Umbilical cord (tissue), 2 donors: ENCODE data around the gene KRT38. TPM values are rescaled to one million over a fixed set of nuclear protein-coding genes. Genes with fewer than 3 reads are reported as not detected.
A peak's percentile ranks its signal among the peaks of the same experiment; 100 is the strongest.

Source experiments
- DNase-seq: peaks from one replicate; pipeline ENCODE4 v3.0.0-alpha.2; 2015; ENCODE audit warnings: low spot score
- total RNA-seq: library from RNA; depleted of rRNA; stranded (reverse); fragments of >200 nt; gene quantifications from one replicate; pipeline ENCODE4 v1.2.3, GENCODE V29; 2014; ENCODE audit warnings: low replicate concordance; ENCODE audit not compliant: insufficient read depth

KRT38 gene
- total RNA-seq, 1 donor from 2014 or later = 0.48 TPM

DNA sequence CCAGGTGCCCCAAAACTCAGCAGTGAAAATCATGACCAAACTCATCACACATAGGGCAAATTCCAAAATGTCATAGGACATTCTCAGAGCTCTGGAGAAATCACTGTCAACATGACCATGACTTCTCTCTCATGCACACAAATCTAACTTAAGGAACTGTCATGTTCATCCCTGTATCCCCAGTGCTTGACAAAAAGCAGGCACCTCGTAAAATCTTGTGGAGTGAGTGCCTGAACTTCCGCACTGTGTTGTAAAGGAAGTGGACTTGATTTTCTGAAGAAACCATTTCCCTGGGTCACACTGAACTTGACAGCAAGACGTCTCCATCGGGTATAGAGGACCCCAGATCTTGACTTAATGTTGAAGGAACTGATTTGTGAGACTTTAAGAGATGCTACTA, 19.2 kb downstream of the KRT38 start:
- peak; percentile 86 for DNase-seq

DNA sequence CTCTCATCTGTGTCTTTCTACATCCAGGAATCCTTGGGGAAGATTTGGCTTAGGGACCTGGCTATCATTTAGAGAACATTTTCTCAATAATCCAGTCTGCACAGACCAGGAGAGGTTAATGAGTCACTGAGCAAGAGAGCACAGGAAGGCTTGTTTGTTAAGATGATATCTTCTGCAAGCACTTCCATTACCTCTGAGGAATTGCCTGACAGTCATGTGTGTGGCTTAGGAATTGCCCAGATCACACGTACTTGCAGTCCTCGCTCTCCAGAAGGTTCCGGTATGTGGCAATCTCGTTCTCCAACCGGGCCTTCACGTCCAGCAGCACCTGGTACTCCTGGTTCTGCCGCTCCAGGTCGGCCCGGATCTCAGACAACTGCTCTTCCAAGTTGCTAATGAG, 19.7 kb downstream of the KRT38 start:
- DNase-seq = peak; percentile 47

DNA sequence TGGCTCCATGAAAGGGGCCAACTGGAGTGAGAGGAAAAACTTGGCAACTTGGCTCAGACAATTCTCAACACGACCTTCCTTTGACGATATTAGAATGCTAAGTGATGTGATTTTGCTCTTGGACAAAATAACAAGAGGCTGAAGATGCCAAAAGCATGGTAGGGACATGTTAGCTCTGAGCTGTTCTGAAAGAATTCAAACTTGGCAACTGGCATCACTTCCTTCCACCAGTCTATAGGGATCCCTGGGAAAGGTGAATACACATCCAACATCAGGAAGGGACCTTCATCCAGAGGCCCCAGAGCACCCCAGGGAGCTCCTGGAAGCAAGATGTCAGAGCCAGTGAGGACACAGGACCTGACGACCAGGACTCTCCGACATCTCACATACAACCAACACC, 20.6 kb downstream of the KRT38 start:
- DNase-seq = no peak

DNA sequence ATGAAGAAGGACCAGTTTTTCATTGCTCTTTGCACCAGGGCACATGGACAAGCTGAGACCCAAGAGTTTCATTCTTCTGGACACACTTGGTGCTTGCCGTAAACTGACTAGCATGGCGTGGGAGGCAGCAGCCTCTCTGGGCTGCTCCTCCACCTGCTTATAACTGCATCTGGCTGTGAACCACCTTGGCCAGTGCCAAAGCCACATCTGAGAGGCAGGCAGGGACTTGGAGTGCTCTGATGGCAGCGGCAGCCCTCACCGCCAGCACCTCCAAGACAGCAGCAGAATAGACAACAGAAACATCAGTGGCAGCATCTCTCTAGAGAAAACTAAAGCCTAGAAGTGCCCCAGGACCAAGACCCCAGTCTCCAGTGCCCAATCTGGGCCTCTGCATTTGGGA, 21.1 kb downstream of the KRT38 start:
- DNase-seq = no peak

DNA sequence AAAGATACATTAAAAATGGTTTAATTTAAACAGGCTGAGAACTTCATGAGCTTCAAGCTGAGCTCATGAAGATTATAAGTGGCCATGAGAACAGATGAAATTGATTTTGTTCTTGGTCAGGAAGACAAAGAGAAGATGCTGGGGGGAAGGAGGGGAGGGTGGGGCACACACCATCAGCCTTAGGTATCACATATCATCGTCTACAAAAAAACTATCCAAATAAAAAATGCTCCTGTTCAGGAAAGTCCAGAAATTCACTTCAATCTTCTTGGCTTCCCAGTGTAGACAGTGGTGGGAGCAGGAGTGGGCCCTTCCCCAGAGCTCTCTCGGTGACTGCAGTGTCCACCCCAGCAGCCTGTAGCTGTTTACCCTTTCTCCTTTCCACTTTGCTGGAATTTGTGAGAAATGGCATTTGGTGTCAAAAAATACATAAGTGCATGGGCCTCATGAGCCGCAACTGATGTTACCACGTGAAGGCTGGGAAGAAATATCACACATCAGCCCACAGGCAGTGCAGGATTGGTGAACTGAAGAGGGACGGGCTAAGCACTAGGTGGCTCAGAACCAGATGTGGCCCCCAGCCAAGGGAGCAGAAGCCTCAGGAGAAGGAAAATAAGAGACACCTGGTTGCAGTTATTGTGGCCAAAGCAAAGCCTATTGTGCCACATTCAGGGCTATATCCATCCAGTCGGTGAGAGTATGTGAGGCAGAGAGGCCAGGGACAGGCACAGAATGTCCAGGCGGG, 22.5 kb downstream of the KRT38 start:
- no peak for DNase-seq

DNA sequence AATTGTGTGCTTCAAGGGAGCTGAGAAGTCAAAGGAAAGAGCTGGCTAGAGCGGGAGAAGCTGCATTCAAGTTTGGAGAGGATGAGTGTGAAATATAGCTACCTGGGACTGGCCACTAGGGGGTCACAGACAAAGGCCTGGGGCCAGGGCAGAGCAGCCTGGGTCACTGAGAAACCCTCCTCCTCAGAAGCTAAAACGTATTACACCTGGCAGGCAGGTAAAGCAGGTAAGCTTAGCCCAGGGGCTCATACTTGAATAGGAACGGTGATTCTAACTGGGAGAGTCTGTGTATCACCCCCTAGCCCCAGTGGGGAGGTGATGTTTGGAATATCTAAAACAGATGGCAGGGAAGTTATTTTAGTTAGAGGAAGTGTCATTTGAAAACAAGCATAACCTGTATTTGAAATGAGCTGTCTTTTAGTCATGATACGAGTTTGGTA, 23.2 kb downstream of the KRT38 start:
- no peak for DNase-seq

DNA sequence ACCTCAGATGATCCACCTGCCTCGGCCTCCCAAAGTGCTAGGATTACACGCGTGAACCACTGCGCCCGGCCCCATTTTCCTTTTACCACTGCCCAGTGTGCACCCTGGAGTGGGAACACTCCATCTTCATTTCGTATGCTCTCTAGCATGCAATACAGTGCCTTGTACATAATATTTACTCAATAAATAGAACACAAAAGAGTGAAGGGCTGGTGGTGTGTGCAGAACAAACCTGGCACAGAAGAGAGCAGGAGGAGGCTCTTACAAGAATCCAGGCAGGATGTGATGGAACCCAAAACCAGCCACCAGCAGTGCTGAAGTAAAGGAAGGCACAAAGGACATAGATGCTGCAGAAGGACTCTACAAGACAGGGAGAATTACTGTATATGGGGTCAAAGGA, 23.7 kb downstream of the KRT38 start:
- no peak for DNase-seq

DNA sequence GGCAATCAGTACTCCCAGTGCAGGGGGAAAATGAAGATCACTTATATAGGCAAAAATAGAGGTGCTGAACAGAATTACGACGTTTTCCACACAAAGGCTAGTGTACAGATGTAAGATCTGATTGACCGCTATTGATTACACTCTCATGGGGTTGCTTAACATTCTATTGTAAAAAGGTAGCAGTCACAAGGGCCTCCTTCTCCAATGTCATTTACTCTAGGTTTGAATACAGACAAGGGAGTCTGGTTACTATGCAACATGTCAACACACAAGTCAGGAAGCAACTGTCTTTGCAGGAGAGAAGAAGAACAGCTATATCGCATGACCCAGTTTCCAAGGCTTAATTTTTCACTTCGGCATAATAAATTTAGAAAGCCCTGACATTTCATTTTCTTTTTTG, 24.3 kb downstream of the KRT38 start:
- DNase-seq = no peak

DNA sequence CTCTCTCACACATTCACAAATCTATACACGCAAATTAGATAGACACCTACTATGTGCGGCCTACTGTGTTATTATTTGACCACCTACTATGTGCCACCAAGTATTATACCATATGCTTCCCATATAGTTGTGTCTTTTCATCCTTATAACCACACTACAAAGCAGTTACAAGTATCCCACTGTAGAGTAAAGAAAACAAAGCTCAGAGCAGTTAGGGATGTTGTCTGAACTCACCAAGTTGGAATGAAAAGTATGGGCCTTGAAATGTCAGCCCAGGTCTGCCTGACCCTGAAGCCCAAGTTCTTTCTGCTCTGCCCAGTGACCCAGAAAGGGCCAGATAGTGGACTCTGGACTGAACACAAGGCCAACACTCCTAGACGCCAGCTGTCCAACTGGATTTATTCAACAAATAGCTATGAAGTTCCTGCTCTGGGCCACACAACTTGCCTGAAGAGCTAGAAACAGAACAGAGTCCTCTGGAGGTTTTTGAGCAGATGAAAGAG, 24.9 kb downstream of the KRT38 start:
- no peak for DNase-seq

DNA sequence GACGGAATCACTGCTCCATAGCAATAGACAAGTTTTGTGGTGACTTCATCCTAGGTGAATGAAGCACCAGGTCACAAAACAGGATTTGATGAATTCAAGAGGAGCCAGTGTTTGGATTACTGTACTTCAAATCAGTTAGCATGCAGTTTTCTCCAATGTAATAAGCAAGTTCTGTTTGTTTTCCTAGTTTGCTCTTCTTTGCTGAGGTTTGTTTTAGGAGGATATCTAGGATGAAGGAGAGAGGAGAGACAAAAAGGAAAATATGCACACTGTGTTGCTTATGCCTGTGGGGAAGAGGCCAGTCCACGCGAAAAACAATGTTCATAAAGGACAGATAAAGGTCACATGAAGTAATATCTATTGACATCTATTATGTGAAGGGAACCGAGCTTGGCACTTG, 25.4 kb downstream of the KRT38 start:
- DNase-seq = no peak

DNA sequence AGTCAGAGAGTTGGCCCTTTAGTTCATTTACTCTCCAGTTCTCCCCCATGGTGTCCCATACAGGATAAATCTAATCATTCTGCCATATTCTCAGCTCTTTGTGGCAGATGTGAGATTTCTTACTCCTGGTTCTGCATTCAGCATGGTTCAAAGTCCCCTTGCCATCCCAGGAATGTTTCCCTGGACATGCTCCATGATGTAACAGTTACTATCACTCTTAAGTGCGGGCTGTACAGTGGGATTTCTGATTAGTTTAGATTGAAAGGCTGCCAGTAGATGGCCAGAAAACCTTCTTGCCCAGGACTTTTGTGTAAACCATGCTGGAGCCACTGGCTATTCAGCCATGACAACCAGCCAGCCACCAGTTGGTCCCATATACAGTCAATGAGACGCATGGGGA, 26.8 kb downstream of the KRT38 start:
- no peak for DNase-seq

DNA sequence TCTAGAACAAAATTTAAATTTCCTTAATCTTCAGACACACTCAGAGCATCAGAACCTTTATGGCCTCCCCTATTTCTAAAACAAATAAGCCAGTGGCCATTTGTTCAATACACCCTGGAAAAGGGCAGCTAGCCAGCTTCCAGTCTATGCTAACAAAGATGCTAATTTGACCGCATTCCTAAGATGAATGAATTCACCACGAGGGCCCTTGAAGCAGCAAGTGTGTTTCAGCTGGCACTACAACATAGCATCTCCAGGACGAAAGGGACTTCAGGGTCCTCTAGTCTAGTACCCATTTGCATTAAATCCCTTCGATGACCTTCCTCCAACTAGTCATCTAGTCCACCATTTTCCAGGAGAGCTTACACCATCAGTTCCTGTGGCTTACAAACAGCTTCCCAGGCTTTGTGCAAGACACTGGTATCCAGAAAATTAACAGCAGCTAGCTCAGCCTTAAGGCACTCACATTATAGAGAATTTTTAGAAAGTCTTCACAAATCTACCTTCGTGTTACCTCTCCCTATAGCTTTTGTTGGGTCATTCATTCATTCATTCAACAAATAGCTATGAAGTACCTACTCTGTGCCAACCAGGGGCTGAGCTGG, 27.3 kb downstream of the KRT38 start:
- no peak for DNase-seq

DNA sequence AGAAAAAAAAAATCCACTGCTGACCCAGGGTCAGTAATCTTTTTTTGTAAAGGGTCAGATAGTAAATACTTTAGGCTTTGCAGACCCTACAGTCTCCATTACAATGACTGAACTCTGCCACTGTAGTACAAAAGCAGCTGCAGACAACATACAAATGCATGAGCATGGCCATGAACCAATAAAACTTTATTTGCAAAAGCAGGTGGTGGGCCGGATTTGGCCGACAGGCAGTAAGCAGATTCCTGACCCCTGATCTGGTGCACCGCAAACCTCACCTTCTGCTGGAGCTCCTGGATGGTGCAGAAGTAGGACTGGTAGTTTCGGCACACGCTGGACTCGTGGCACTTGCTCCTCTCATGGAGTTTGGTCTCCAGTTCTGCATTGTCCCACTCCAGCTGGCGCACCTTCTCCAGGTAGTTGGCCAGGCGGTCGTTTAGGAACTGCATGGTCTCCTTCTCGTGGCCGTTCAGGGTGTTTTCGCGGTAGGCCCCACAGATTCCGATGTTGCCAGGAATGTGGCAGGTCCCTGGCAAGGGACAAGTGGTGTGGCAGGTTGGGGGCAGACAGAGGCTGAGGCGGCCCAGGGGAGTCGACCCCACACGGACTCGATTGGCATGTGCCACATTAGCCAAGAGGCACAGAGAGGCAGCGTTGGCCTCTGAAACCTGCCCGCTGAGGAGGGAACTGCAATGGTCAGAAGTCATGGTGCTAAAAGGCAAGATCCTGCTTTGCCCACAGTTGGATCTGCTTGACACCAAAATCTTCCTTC, 29.5 kb downstream of the KRT38 start:
- no peak for DNase-seq

DNA sequence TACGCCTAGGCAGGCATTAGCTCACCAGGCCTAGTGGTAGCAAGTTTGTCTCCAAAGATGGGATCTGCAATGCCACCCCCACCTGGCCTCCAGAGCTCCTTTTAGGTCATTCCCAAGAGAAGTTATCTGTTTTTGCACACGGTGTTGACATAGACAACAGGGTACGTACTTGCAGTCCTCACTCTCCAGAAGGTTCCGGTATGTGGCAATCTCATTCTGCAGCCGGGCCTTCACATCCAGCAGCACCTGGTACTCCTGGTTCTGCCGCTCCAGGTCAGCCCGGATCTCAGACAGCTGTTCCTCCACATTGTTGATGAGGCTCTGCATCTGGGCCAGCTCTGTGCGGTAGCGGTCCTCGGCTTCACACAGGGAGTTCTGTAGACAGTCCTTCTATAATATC, 33.6 kb downstream of the KRT38 start:
- DNase-seq = no peak

DNA sequence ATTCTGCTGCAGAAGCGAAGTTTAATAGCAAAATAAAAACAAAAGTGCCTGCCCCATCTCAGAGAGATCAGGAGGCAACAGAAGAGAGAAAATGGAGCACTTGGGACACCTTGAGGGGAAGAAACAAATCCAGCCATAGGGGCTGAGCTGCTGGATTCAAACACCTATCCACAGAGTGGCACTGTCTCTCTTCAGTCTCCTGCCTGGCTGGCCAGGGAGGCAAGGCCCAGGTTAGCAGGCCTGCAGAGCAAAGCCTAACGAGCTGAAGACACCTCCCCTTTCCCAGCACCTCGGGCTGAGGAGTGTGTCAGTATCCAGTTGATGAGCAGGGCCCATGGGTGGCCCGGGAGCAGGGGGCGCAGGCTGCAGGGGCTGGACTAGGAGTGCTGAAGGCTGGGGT, 34.6 kb downstream of the KRT38 start:
- no peak for DNase-seq

DNA sequence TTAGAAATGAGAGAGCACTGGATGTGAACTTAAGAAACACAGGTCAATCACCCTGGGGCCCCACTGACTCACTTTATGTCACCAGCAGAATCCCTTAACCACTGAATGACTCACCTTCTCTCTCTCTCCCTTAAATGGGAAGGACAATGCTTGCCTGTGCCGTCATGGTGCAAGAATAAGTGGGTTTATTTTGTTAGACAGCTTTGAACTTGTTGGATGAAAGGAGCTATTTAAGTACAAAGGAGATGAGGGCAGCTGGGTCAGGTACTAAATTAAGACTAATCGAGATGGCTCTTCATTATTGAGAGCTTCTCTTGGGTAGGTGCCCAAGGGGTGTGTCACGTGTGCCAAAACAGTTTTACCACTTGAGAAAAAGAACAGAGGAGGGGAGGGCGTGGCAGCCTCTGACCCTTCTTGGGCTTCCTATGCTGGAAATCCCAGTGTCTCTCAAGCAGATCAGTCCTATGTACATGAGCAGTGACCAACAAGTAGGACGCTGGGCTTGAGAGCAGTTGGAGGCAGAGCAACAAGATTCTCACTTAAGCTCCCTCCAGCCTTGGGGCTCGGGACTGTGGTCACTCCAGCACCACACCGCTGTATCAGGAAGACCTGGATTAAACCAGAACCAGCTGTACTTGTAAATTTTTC, 36.6 kb downstream of the KRT38 start:
- DNase-seq = peak; percentile 46

DNA sequence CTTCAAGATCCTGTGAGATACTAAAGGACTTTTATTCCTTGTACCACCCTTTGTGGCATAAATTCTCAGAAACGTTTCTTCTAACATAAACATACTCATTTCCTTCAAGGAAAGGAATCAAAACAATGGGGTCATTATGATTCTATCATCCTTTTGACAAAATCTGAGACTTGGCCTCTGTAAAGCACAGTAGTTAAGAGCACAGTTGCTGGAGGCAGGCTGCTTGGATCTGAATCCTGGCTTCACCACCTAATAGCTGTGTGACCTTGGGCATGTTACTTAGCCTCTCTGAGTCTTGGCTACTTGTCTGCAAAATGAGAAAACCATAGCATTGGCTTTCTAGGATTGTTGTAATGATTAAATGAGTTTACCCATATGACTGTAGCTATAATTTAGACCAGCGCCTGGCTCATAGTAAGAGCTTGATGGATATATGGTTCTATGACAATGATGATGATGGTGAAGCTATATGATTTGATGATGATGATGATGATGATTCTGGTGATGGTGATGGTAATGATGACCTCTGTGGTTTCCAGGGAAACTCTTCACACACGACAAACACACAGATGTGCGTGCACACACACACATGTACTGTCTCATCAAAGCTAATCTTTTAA, 37.3 kb downstream of the KRT38 start:
- DNase-seq = no peak

DNA sequence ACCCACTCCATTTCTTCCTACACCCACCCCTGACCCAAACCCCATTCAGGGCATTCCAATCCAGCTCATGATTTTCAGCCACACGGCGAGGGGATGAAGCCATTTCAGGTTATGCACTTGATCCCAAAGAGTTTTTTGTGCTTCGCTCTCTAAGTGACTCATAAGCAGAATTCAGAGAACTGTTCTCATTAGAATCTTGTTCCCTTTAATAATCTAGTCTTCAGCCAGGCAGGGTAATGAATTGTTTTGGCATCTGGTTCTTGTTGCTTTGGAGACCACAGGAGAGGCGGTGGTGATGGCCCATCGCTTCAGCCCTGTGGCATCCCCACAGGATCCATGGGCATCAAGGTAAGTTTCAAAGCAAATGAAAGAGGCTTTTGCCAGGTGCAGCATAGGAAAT, 38.6 kb downstream of the KRT38 start:
- no peak for DNase-seq

DNA sequence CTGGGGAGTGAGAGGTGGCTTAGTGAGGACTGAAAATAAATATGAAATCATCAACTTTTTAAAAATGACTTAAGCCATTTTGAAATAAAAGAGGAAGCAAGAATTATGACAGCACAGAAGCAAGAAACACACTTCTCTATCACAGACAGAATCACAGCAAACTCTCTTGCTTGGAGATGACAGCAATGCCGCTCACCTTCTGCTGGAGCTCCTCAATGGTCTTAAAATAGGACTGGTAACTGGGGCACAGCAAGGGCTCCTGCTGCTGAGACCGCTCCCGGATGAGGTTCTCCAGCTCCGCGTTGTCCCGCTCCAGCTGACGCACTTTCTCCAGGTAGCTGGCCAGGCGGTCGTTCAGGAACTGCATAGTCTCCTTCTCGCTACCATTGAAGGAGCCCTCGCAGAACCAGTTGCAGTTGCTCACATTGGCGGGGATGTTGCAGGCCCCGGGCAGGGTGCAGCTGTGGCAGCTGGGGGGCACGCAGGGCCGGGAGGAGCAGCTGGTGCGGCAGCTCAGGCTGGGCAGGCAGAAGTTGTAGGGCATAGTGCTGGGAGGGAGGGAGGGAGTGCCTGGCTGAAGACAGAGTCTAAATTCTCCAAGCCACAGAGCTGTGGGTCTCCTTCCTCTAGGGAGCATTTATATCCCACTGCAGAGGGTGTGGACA, 43.7 kb downstream of the KRT38 start, which contains the start of gene KRT31:
KRT31 (minus strand) TSS at position 613 of the 665 bp plus-strand sequence; CDS start at position 544, 69 bp downstream.
- DNase-seq = no peak

DNA sequence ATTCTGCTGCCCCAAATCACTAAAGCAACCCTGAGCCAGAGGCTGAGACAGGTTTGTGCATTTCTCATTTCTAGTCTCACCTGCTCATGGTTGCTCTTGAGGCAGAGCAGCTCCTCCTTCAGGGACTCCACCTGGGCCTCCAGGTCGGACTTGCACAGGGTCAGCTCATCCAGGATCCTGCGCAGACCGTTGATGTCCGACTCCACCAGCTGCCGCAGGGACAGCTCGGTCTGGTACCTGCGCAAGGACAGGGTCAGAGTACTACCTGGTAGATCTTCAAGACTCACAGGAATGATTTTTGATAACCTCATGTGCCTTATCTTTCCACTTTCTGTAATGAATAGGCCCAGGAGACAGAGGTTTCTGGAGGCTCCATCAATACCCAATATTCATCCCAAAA, 44.4 kb downstream of the KRT38 start:
- DNase-seq = no peak

DNA sequence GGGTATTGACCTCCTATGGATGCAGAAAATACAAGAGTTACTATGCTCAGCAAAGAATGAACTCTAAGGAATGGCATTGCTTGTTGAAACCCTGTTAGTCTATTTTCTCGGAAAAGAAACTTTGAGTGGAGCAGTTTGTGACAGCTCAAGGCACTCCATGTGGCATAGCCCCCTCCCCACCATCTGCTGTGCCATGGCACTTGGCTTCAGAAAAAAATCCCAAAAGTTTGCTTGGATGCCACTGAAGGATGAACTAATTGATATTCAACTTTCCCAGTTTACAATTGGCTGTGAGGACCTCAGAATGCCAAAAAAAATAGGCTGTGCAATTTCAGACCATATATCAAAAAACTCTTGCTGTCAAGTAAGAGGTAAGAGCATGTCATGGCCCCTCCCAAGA, 45.2 kb downstream of the KRT38 start:
- DNase-seq = no peak
